ENCODE measurements around the gene PAPOLG.
"Not testable (repeated sequence)": the region's sequence is repeated elsewhere in the genome, so short reads cannot be mapped to it uniquely, and the experiment has no call there.

The PAPOLG gene

GRCh38 chr2:60821133-60821469 is 65.0 kb downstream of the PAPOLG start:
- Histone ChIP-seq H3K9me3 (ENCODE audit: low read length) (no peaks in the 10 kb centered on the region), H3K4me3 (ENCODE audit: low read length) (no peak overlapping the region), H2AFZ (ENCODE audit: low read depth, low read length) (no peak overlapping the region), H3K27me3 (ENCODE audit: insufficient read depth, low read length) (no peaks in the 10 kb centered on the region), H3K4me1 (ENCODE audit: insufficient read depth, low read length) (no peaks in the 10 kb centered on the region), H3K36me3 (ENCODE audit: insufficient read depth, low read length) (no peaks in the 10 kb centered on the region)

GRCh38 chr2:60821587-60822302 is 65.7 kb downstream of the PAPOLG start:
- no peaks in the 10 kb centered on the region for H3K36me3 ChIP-seq (ENCODE audit: insufficient read depth, low read length)
- no peak overlapping the region for H2AFZ ChIP-seq (ENCODE audit: low read depth, low read length)
- H3K9me3 ChIP-seq (ENCODE audit: low read length) = no peaks in the 10 kb centered on the region
- no peaks in the 10 kb centered on the region for H3K27me3 ChIP-seq (ENCODE audit: insufficient read depth, low read length)
- H3K4me3 ChIP-seq (ENCODE audit: low read length) = no peak overlapping the region
- H3K4me1 ChIP-seq (ENCODE audit: insufficient read depth, low read length) = no peaks in the 10 kb centered on the region

DNA sequence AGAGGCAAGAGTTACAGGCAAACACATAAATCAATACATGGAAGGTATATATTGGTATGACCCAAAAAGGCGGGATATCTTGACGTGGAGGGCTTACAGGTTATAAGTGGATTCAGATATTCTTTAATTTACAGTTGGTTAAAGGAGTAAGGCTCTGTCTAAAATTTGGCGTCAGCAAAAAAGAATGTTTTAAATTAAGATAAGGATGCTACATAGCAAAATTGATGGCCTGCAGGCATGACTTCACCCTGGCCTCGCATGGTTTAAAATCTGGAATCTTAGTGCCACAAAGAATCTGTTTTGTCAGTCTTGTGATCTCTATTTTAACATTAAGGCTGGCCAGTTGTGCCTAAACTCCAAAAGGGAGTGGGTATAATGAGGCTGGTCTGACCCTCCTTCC is 66.9 kb downstream of the PAPOLG start:
- Histone ChIP-seq H3K27me3 (ENCODE audit: insufficient read depth, low read length) (no peaks in the 10 kb centered on the region), H3K9me3 (ENCODE audit: low read length) (no peaks in the 10 kb centered on the region), H3K36me3 (ENCODE audit: insufficient read depth, low read length) (no peaks in the 10 kb centered on the region), H3K4me1 (ENCODE audit: insufficient read depth, low read length) (no peaks in the 10 kb centered on the region), H2AFZ (ENCODE audit: low read depth, low read length) (no peak overlapping the region), H3K4me3 (ENCODE audit: low read length) (no peak overlapping the region)

DNA sequence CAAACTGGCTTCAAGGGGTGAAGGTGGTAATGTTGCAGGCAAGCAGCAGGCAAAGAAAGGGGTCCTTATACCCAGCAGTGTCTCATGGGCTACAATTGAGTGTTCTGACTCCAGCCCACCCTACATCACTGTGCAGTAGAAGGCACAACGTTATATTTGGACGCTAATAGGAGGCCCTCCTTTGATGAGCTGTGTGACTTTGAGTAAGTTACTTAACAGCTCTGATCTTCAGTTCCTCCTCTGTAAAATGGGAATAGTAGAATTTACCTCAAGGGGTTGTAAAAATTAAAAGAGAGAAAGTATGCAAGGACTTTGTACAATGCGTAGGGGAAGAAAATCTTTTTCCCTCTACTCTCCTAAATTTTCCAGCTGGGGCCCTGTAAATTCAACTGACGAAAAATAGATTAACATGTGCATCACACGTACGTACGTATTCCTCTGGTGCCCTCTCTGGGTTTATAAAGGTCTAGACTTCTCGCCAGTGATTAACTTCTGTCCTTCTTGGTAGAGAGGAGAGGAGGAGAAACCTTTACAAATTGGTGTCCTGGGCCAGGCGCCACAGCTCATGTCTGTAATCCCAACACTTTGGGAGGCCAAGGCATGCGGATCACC is 67.7 kb downstream of the PAPOLG start:
- H3K9me3 ChIP-seq (ENCODE audit: low read length) = no peaks in the 10 kb centered on the region
- H3K36me3 ChIP-seq (ENCODE audit: insufficient read depth, low read length) = no peaks in the 10 kb centered on the region
- no peak overlapping the region for H2AFZ ChIP-seq (ENCODE audit: low read depth, low read length)
- H3K27me3 ChIP-seq (ENCODE audit: insufficient read depth, low read length) = no peaks in the 10 kb centered on the region
- H3K4me1 ChIP-seq (ENCODE audit: insufficient read depth, low read length) = no peaks in the 10 kb centered on the region
- H3K4me3 ChIP-seq (ENCODE audit: low read length) = no peak overlapping the region

- Histone ChIP-seq H3K27me3 (ENCODE audit: insufficient read depth, low read length) (no peaks in the 10 kb centered on the region), H3K36me3 (ENCODE audit: insufficient read depth, low read length) (no peaks in the 10 kb centered on the region), H2AFZ (ENCODE audit: low read depth, low read length) (no peak overlapping the region), H3K4me3 (ENCODE audit: low read length) (no peak overlapping the region), H3K4me1 (ENCODE audit: insufficient read depth, low read length) (no peaks in the 10 kb centered on the region), H3K9me3 (ENCODE audit: low read length) (no peaks in the 10 kb centered on the region)
Measured at GRCh38 chr2:60825666-60826065, 69.6 kb downstream of the PAPOLG start.

- H3K27me3 ChIP-seq (ENCODE audit: insufficient read depth, low read length) = no peaks in the 10 kb centered on the region
- H2AFZ ChIP-seq (ENCODE audit: low read depth, low read length) = no peak overlapping the region
- no peak overlapping the region for H3K4me3 ChIP-seq (ENCODE audit: low read length)
- H3K4me1 ChIP-seq (ENCODE audit: insufficient read depth, low read length) = no peaks in the 10 kb centered on the region
- no peaks in the 10 kb centered on the region for H3K9me3 ChIP-seq (ENCODE audit: low read length)
- H3K36me3 ChIP-seq (ENCODE audit: insufficient read depth, low read length) = no peaks in the 10 kb centered on the region
Measured at GRCh38 chr2:60826111-60826510, 70.0 kb downstream of the PAPOLG start.

- H2AFZ ChIP-seq (ENCODE audit: low read depth, low read length); H3K27me3 ChIP-seq (ENCODE audit: insufficient read depth, low read length); H3K36me3 ChIP-seq (ENCODE audit: insufficient read depth, low read length); H3K9me3 ChIP-seq (ENCODE audit: low read length); H3K4me3 ChIP-seq (ENCODE audit: low read length); H3K4me1 ChIP-seq (ENCODE audit: insufficient read depth, low read length): not testable (repeated sequence)
Measured at GRCh38 chr2:60826860-60827259, 70.8 kb downstream of the PAPOLG start.

DNA sequence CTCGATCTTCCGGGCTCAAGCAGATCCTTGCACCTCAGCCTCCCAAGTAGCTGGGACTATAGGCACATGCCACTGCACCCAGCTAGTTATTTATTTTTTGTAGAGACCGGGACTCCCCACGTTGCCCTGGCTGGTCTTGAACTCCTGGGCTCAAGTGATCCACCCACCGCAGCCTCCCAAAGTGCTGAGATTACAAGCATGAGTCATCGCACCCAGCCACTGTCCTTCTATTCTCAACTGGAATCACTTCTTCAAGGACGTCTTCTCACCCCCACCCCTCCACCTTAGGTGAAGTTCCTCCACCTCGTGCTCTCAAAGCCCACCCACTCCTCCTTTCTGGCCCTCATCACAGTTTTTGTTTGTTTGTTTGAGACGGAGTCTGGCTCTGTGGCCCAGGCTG is 71.3 kb downstream of the PAPOLG start:
- Histone ChIP-seq H3K36me3 (ENCODE audit: insufficient read depth, low read length) (no peaks in the 10 kb centered on the region), H3K4me1 (ENCODE audit: insufficient read depth, low read length) (no peaks in the 10 kb centered on the region), H3K27me3 (ENCODE audit: insufficient read depth, low read length) (no peaks in the 10 kb centered on the region), H3K9me3 (ENCODE audit: low read length) (no peaks in the 10 kb centered on the region), H2AFZ (ENCODE audit: low read depth, low read length) (no peak overlapping the region), H3K4me3 (ENCODE audit: low read length) (no peak overlapping the region)

GRCh38 chr2:60830991-60831390 is 74.9 kb downstream of the PAPOLG start:
- H3K36me3 ChIP-seq (ENCODE audit: insufficient read depth, low read length) = no peaks in the 10 kb centered on the region
- no peaks in the 10 kb centered on the region for H3K4me1 ChIP-seq (ENCODE audit: insufficient read depth, low read length)
- H2AFZ ChIP-seq (ENCODE audit: low read depth, low read length) = no peak overlapping the region
- no peaks in the 10 kb centered on the region for H3K9me3 ChIP-seq (ENCODE audit: low read length)
- no peak overlapping the region for H3K4me3 ChIP-seq (ENCODE audit: low read length)
- no peaks in the 10 kb centered on the region for H3K27me3 ChIP-seq (ENCODE audit: insufficient read depth, low read length)

GRCh38 chr2:60831921-60832320 is 75.9 kb downstream of the PAPOLG start:
- H3K36me3 ChIP-seq (ENCODE audit: insufficient read depth, low read length) = no peaks in the 10 kb centered on the region
- no peak overlapping the region for H3K4me3 ChIP-seq (ENCODE audit: low read length)
- H3K9me3 ChIP-seq (ENCODE audit: low read length) = no peaks in the 10 kb centered on the region
- no peaks in the 10 kb centered on the region for H3K27me3 ChIP-seq (ENCODE audit: insufficient read depth, low read length)
- no peaks in the 10 kb centered on the region for H3K4me1 ChIP-seq (ENCODE audit: insufficient read depth, low read length)
- no peak overlapping the region for H2AFZ ChIP-seq (ENCODE audit: low read depth, low read length)

DNA sequence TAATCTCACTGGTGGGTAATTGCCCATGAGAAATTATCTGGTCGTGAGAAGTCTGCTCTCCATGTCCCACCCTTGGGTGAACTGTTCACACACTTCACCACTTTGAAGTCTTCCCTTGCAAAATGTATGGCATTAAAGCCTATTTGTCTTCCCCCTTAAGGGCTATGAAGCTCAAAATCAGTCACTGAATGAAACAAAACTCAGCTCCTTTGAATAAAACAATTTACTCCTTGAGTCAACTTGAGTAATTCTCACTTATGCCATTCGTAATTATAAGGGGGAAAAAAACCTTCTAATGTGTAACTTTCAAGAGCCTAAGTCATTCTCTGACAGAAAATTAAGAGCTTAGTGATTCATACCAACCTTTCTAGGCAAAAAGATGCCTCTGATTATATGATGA is 76.6 kb downstream of the PAPOLG start:
- no peak overlapping the region for H2AFZ ChIP-seq (ENCODE audit: low read depth, low read length)
- H3K27me3 ChIP-seq (ENCODE audit: insufficient read depth, low read length) = no peaks in the 10 kb centered on the region
- no peak overlapping the region for H3K4me3 ChIP-seq (ENCODE audit: low read length)

DNA sequence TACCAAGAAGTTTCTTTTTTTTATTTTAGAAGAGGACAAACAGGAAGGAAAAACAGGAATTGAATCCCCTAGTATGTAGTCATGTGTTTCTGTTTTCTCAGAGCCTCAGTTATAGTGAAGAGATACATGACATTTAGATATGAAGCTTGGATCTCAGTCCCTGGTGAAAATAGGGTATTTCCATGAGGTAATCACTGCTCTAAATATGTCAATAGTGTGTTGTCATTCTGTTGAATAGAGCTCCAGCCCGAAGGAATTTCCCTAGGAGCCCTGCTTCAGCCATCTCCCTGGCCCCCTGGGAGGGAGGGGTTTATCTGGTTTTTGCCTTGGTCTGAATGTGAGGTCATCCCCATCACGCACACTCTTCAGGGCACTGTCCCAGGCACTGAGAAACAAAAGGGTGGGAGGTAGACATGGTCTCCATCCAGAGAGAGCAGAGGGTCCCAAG is 78.2 kb downstream of the PAPOLG start:
- Histone ChIP-seq H3K36me3 (ENCODE audit: insufficient read depth, low read length) (no peaks in the 10 kb centered on the region), H3K4me3 (ENCODE audit: low read length) (no peak overlapping the region), H2AFZ (ENCODE audit: low read depth, low read length) (no peak overlapping the region), H3K4me1 (ENCODE audit: insufficient read depth, low read length) (no peaks in the 10 kb centered on the region), H3K9me3 (ENCODE audit: low read length) (no peaks in the 10 kb centered on the region), H3K27me3 (ENCODE audit: insufficient read depth, low read length) (no peaks in the 10 kb centered on the region)

More for the DNA sequence above, 76.6 kb downstream of the PAPOLG start:
- Histone ChIP-seq H3K36me3 (ENCODE audit: insufficient read depth, low read length) (no peaks in the 10 kb centered on the region), H3K4me1 (ENCODE audit: insufficient read depth, low read length) (no peaks in the 10 kb centered on the region), H3K9me3 (ENCODE audit: low read length) (no peaks in the 10 kb centered on the region)

- Histone ChIP-seq H2AFZ (ENCODE audit: low read depth, low read length) (no peak overlapping the region), H3K36me3 (ENCODE audit: insufficient read depth, low read length) (no peaks in the 10 kb centered on the region), H3K9me3 (ENCODE audit: low read length) (no peaks in the 10 kb centered on the region), H3K4me1 (ENCODE audit: insufficient read depth, low read length) (no peaks in the 10 kb centered on the region), H3K4me3 (ENCODE audit: low read length) (no peak overlapping the region), H3K27me3 (ENCODE audit: insufficient read depth, low read length) (no peaks in the 10 kb centered on the region)
Measured at GRCh38 chr2:60836491-60836890, 80.4 kb downstream of the PAPOLG start.

DNA sequence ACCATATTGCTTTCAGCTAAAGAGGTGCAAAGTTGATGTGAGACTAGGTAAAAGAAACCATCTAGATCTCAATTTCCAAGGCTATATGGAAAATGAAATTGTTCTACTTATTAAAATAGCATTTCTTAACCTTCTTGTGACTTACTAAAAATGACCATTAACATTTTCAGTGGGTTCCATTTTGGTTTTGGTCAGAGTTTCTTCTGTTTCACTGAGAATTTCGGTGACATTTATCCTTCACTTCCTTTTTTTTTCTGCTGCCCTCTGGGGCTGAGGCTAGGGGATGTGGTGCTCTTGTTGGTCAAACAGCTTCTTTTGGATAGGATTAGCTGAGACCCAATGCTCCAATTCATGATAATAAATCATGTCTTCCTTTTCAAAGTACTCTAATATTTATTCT is 81.1 kb downstream of the PAPOLG start:
- no peaks in the 10 kb centered on the region for H3K27me3 ChIP-seq (ENCODE audit: insufficient read depth, low read length)
- no peak overlapping the region for H2AFZ ChIP-seq (ENCODE audit: low read depth, low read length)
- no peaks in the 10 kb centered on the region for H3K4me1 ChIP-seq (ENCODE audit: insufficient read depth, low read length)
- no peaks in the 10 kb centered on the region for H3K36me3 ChIP-seq (ENCODE audit: insufficient read depth, low read length)
- H3K4me3 ChIP-seq (ENCODE audit: low read length) = no peak overlapping the region
- H3K9me3 ChIP-seq (ENCODE audit: low read length) = no peaks in the 10 kb centered on the region
